A673 (cell line): Measurements from ENCODE around the gene BHLHA15.

Experiments
- EZH2 ChIP-seq: fragments of 200-600 bp; sonication (generic); IDR thresholded peaks from 2 replicates; pipeline ENCODE4 v1.6.1; 2017; ENCODE audit warnings: borderline replicate concordance, low read depth, mild to moderate bottlenecking, mixed read lengths, antibody characterized with exemption, low read length; ENCODE audit not compliant: poor library complexity, severe bottlenecking
- TF ChIP-seq, protein P1 (sequence below): fragments of 300-800, 200-600 bp; sonication (generic); conservative IDR thresholded peaks from 2 replicates; pipeline ENCODE4 v1.5.1; 2017; ENCODE audit warnings: low read depth, mild to moderate bottlenecking, antibody characterized with exemption, low read length, moderate library complexity, mixed read lengths

- TF ChIP-seq, protein P1, sequence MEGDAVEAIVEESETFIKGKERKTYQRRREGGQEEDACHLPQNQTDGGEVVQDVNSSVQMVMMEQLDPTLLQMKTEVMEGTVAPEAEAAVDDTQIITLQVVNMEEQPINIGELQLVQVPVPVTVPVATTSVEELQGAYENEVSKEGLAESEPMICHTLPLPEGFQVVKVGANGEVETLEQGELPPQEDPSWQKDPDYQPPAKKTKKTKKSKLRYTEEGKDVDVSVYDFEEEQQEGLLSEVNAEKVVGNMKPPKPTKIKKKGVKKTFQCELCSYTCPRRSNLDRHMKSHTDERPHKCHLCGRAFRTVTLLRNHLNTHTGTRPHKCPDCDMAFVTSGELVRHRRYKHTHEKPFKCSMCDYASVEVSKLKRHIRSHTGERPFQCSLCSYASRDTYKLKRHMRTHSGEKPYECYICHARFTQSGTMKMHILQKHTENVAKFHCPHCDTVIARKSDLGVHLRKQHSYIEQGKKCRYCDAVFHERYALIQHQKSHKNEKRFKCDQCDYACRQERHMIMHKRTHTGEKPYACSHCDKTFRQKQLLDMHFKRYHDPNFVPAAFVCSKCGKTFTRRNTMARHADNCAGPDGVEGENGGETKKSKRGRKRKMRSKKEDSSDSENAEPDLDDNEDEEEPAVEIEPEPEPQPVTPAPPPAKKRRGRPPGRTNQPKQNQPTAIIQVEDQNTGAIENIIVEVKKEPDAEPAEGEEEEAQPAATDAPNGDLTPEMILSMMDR, result no peak
- no peak for TF ChIP-seq EZH2
Measured at GRCh38 chr7:98213296-98213887, 2.2 kb downstream of the BHLHA15 start.
